GM03348 (cell line): ENCODE data around the gene PRRT2.

ENCODE experiments used
- DNase-seq: peaks from one replicate; pipeline ENCODE4 v3.0.0; 2012; ENCODE audit warnings: low spot score

Gene PRRT2

GRCh38 chr16:29811170-29811895 is 660 bp upstream of the PRRT2 start:
- peak; percentile 93 for DNase-seq

GRCh38 chr16:29812754-29813643 is 1.0 kb downstream of the PRRT2 start:
- DNase-seq: no peak

GRCh38 chr16:29813644-29814562 is 1.9 kb downstream of the PRRT2 start:
- DNase-seq: no peak

GRCh38 chr16:29814592-29814991 is 2.6 kb downstream of the PRRT2 start:
- DNase-seq: no peak

- peak; percentile 25 for DNase-seq
Measured at GRCh38 chr16:29815032-29815721, 3.2 kb downstream of the PRRT2 start.

GRCh38 chr16:29815793-29816693 is 4.0 kb downstream of the PRRT2 start, which contains the start of gene PAGR1:
PAGR1 (plus strand) TSS chr16:29816152; CDS start chr16:29816526, 374 bp downstream.
- peak; percentile 94 for DNase-seq

GRCh38 chr16:29816694-29817441 is 4.9 kb downstream of the PRRT2 start:
- DNase-seq: peak; percentile 78

- no peak for DNase-seq
Measured at GRCh38 chr16:29818082-29818481, 6.1 kb downstream of the PRRT2 start.

- no peak for DNase-seq
Measured at GRCh38 chr16:29819506-29819905, 7.5 kb downstream of the PRRT2 start.

GRCh38 chr16:29820271-29820701 is 8.3 kb downstream of the PRRT2 start, which contains the start of gene MVP:
MVP (plus strand) TSS chr16:29820462; CDS start chr16:29830550, 10,088 bp downstream.
- DNase-seq: peak; percentile 86

- peak; percentile 60 for DNase-seq
Measured at GRCh38 chr16:29820730-29821642, 9.0 kb downstream of the PRRT2 start.

- DNase-seq: peak; percentile 66
Measured at GRCh38 chr16:29821643-29822115, 9.7 kb downstream of the PRRT2 start.

GRCh38 chr16:29824589-29825144 is 12.7 kb downstream of the PRRT2 start:
- DNase-seq: peak; percentile 63

GRCh38 chr16:29825145-29826044 is 13.4 kb downstream of the PRRT2 start:
- peak; percentile 77 for DNase-seq

GRCh38 chr16:29826342-29826695 is 14.3 kb downstream of the PRRT2 start:
- DNase-seq: no peak

GRCh38 chr16:29830774-29831173 is 18.8 kb downstream of the PRRT2 start:
- DNase-seq: no peak

GRCh38 chr16:29831490-29831889 is 19.5 kb downstream of the PRRT2 start:
- DNase-seq: no peak
